GM23248 (cell line): ENCODE data around the gene PAQR5.

Experiments used
- EZH2 ChIP-seq: fragments of 200-600 bp; sonication (generic); IDR thresholded peaks from 2 replicates; pipeline ENCODE4 v1.6.1; 2018; ENCODE audit warnings: antibody characterized with exemption, mild to moderate bottlenecking; ENCODE audit not compliant: insufficient read depth, poor library complexity, severe bottlenecking
- EZH2phosphoT487 ChIP-seq: fragments of 200-600 bp; sonication (generic); IDR thresholded peaks from 2 replicates; pipeline ENCODE4 v1.6.1; 2018; ENCODE audit warnings: antibody characterized with exemption, moderate library complexity, mild to moderate bottlenecking, low read depth; ENCODE audit not compliant: insufficient read depth

DNA sequence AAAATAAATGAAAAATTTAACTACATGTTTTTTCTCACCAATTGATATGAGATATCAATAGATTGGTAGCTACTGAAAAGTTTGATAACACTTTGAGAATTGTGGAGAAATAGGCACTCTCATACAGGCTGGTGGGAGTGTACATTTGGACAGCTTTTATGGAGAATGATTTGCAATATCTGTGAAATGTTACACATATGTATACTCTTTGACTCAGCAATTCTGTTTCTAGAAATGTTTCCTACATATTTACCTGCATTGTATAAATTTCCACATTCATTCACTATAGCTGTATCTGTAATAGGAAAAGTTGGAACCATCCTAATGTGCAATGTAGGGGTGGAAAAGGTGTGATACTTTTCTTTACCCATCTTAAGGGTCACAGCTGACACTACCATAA is 113.6 kb downstream of the PAQR5 start:
- no peak for TF ChIP-seq EZH2
- no peak for TF ChIP-seq EZH2phosphoT487
